Muscle layer of colon (tissue), 2 donors: Measurements from ENCODE around the gene GNA12.

ENCODE experiments used
- H3K27ac ChIP-seq: one replicate; pipeline ENCODE4 v1.7.0; 2013; ENCODE audit warnings: low read depth, mild to moderate bottlenecking, low read length, moderate library complexity
- H3K27me3 ChIP-seq, 2 donors: one replicate each; pipeline ENCODE4 v1.7.0; 2013; ENCODE audit warnings: low read length in 2 of 2, mild to moderate bottlenecking in 2 of 2; ENCODE audit not compliant: insufficient read depth in 2 of 2, control insufficient read depth in 1 of 2
- H3K36me3 ChIP-seq: one replicate; pipeline ENCODE4 v1.7.0; 2013; ENCODE audit warnings: mild to moderate bottlenecking, low read length; ENCODE audit not compliant: insufficient read depth
- H3K4me1 ChIP-seq: one replicate; pipeline ENCODE4 v1.7.0; 2013; ENCODE audit warnings: mild to moderate bottlenecking, low read length; ENCODE audit not compliant: insufficient read depth
- H3K4me3 ChIP-seq, 2 donors: one replicate each; pipeline ENCODE4 v1.7.0; 2013; ENCODE audit warnings: low read length in 2 of 2, low read depth in 1 of 2, mild to moderate bottlenecking in 1 of 2, moderate library complexity in 1 of 2
- H3K9ac ChIP-seq: one replicate; pipeline ENCODE4 v1.7.0; 2013; ENCODE audit warnings: low read length
- H3K9me3 ChIP-seq: one replicate; pipeline ENCODE4 v1.7.0; 2013; ENCODE audit warnings: mild to moderate bottlenecking, low read length
- donor health status: abdominal sarcoma.
- donor health status: Adenocarcinoma of cecum.

The GNA12 gene

DNA sequence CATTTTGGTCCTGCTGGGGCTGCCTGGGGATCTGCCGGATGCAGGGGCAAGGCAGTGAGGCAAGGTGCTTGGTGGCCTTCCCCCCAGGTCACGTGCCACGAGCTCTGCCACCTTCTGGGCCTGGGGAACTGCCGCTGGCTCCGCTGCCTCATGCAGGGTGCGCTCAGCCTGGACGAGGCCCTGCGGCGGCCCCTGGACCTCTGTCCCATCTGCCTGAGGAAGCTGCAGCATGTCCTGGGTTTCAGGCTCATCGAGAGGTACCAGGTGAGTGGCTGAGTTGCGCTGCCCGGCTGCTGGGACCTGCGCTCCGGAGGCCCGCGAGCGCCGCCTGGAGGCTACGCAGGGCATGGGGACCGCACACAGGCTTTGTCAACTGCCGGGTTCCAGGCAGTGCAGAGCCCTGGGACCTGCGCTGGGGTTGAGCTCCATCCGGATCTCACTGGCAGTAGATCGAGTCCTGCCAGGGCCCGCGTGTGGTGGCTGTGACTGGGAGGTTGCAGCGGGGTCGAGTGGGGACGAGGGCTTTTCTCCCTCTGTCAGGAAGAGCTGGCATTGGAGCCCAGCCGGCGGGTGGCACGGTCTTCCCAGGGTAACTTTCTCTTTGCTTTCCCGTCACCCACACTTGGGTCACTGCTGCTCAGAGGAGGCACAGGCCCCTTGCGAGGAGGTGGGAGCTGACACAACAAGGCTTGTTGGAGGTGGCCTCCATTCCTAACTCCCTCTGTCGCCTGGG lies 134.4 kb downstream of the GNA12 start:
- Histone ChIP-seq H3K4me3 (peak overlapping the region in 1 of 2 donors; percentile 27), H3K36me3 (no peaks in the 10 kb centered on the region), H3K4me1 (peaks cover 7% of the 10 kb centered on the region), H3K9me3 (no peaks in the 10 kb centered on the region), H3K27ac (no peak overlapping the region), H3K9ac (no peak overlapping the region), H3K27me3 (no peaks in the 10 kb centered on the region)

DNA sequence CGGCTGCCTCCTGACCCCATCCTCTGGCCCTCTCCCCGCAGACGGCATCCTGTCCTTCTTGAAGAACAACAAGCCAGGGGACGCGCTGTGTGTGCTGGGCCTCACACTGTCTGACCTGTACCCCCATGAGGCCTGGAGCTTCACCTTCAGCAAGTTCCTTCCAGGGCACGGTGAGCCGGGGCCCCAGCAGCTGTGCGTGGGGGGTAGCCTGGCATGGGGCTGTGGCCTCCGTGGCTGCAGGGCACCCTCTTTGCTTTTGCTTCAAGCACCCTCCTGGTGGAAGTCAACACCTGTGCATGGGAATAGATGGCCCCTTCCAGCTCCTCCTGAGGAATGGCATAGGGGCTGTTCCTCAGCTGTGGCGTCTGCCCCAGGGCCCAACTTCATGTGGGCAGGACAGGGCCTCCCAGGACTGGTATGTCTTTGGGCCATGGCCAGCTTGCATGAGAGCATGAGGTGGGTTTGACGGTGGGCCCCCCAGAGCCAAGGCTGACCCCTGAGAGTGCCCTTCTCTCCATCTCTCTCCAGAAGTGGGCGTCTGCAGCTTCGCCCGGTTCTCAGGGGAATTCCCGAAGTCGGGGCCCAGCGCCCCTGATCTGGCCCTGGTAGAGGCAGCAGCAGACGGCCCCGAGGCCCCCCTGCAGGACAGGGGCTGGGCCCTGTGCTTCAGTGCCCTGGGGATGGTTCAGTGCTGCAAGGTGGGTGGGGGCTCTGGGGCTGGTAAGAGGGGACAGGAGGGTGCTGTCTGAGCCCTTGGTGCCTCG lies 135.4 kb downstream of the GNA12 start:
- H3K27me3 ChIP-seq = no peaks in the 10 kb centered on the region
- H3K4me3 ChIP-seq = no peak overlapping the region
- H3K27ac ChIP-seq = no peak overlapping the region
- H3K9ac ChIP-seq = no peak overlapping the region
- H3K36me3 ChIP-seq = no peaks in the 10 kb centered on the region
- no peaks in the 10 kb centered on the region for H3K9me3 ChIP-seq
- H3K4me1 ChIP-seq = peaks cover 7% of the 10 kb centered on the region

GRCh38 chr7:2708041-2708440 lies 136.1 kb downstream of the GNA12 start:
- H3K4me3 ChIP-seq = no peak overlapping the region
- H3K4me1 ChIP-seq = peaks cover 7% of the 10 kb centered on the region
- H3K27me3 ChIP-seq = no peaks in the 10 kb centered on the region
- H3K36me3 ChIP-seq = no peaks in the 10 kb centered on the region
- no peaks in the 10 kb centered on the region for H3K9me3 ChIP-seq
- H3K9ac ChIP-seq = no peak overlapping the region
- no peak overlapping the region for H3K27ac ChIP-seq

DNA sequence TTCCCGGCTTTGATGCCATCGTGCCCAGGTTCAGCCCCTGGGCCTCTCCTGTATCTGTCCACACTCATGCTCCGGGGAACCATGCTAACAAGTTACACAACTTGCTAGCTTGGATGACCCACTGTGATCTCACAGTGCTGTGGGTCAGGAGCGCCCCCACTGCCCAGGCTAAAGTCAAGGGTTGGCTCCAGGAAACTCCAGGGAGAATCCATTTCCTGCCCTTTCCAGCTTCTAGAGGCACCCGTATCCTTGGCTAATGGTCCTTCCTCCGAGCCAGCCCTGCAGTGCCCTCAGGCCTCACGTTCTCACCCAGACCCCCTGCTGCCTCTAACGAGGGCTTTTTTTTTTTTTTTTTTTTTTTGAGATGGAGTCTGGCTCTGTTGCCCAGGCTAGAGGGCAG lies 136.6 kb downstream of the GNA12 start:
- H3K27ac ChIP-seq = no peak overlapping the region
- no peaks in the 10 kb centered on the region for H3K27me3 ChIP-seq
- peaks cover 7% of the 10 kb centered on the region for H3K4me1 ChIP-seq
- H3K36me3 ChIP-seq = no peaks in the 10 kb centered on the region
- no peak overlapping the region for H3K9ac ChIP-seq
- no peaks in the 10 kb centered on the region for H3K9me3 ChIP-seq
- no peak overlapping the region for H3K4me3 ChIP-seq

- H3K36me3 ChIP-seq = no peaks in the 10 kb centered on the region
- H3K27ac ChIP-seq = no peak overlapping the region
- no peak overlapping the region for H3K4me3 ChIP-seq
- no peak overlapping the region for H3K9ac ChIP-seq
- H3K27me3 ChIP-seq = no peaks in the 10 kb centered on the region
- no peaks in the 10 kb centered on the region for H3K9me3 ChIP-seq
- peaks cover 7% of the 10 kb centered on the region for H3K4me1 ChIP-seq
These were observed 137.4 kb downstream of the GNA12 start for GRCh38 chr7:2706685-2707126.

- H3K9ac ChIP-seq = no peak overlapping the region
- no peaks in the 10 kb centered on the region for H3K36me3 ChIP-seq
- H3K27ac ChIP-seq = no peak overlapping the region
- peaks cover 7% of the 10 kb centered on the region for H3K4me1 ChIP-seq
- H3K4me3 ChIP-seq = no peak overlapping the region
- H3K27me3 ChIP-seq = no peaks in the 10 kb centered on the region
- H3K9me3 ChIP-seq = no peaks in the 10 kb centered on the region
These were observed 138.6 kb downstream of the GNA12 start for GRCh38 chr7:2705371-2706096.

GRCh38 chr7:2702594-2702957 lies 141.5 kb downstream of the GNA12 start:
- no peaks in the 10 kb centered on the region for H3K9me3 ChIP-seq
- H3K27me3 ChIP-seq = peaks cover 4% of the 10 kb centered on the region in 2 donors
- H3K36me3 ChIP-seq = no peaks in the 10 kb centered on the region
- H3K4me1 ChIP-seq = no peaks in the 10 kb centered on the region
- no peak overlapping the region for H3K4me3 ChIP-seq
- H3K27ac ChIP-seq = no peak overlapping the region
- H3K9ac ChIP-seq = no peak overlapping the region

DNA sequence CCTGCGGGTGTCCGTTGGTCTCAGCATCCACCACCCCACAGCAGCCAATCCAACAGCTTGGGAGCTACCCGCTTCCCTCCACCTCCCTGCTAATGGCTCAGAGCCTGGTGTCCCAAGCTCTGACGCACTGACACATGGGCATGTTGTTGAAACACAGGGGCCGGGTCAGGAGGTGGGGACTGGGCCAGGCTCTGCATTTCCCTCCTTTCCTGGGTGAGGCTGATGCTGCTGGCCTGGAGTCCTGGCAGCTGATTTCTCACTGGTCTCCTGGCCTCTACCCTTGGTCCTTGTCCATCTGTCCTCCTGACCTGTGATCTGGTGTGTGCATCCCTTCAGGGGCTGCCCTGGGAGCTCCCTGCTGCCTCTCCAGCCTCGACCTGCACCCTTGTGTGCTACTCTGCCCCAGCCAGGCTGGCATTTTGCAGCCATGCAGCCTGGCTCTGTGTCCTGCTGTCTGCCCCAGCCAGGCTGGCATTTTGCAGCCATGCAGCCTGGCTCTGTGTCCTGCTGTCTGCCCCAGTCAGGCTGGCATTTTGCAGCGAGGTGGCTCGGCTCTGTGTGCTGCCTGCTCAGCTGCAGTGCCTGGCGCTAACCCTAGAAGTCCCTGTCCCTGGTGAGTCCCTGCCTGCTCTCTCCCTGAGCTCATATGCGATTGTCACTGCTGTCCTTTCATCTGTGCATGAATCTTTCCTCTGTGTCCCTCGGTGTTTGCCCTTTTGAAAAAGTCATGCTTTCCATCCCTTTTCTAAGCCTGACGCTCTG lies 142.1 kb downstream of the GNA12 start:
- no peak overlapping the region for H3K27ac ChIP-seq
- H3K4me3 ChIP-seq = no peak overlapping the region
- H3K27me3 ChIP-seq = peaks cover 4% of the 10 kb centered on the region in 2 donors
- no peaks in the 10 kb centered on the region for H3K36me3 ChIP-seq
- no peak overlapping the region for H3K9ac ChIP-seq
- H3K4me1 ChIP-seq = no peaks in the 10 kb centered on the region
- no peaks in the 10 kb centered on the region for H3K9me3 ChIP-seq

GRCh38 chr7:2701424-2701823 lies 142.7 kb downstream of the GNA12 start:
- H3K36me3 ChIP-seq = no peaks in the 10 kb centered on the region
- peaks cover 4% of the 10 kb centered on the region in 2 donors for H3K27me3 ChIP-seq
- H3K4me1 ChIP-seq = no peaks in the 10 kb centered on the region
- no peak overlapping the region for H3K9ac ChIP-seq
- no peak overlapping the region for H3K4me3 ChIP-seq
- H3K9me3 ChIP-seq = no peaks in the 10 kb centered on the region
- no peak overlapping the region for H3K27ac ChIP-seq

- Histone ChIP-seq H3K27me3 (peaks cover 4% of the 10 kb centered on the region in 2 donors), H3K9me3 (no peaks in the 10 kb centered on the region), H3K4me3 (no peak overlapping the region), H3K36me3 (no peaks in the 10 kb centered on the region), H3K27ac (no peak overlapping the region), H3K4me1 (no peaks in the 10 kb centered on the region), H3K9ac (no peak overlapping the region)
These were observed 143.8 kb downstream of the GNA12 start for GRCh38 chr7:2700141-2700850.
